Dedifferentiated amniotic fluid mesenchymal stem cell (primary cell): ENCODE data around the gene ABCC9.
A peak's percentile ranks its signal among the peaks of the same experiment; 100 is the strongest.

ENCODE experiments used
- DNase-seq: peaks from one replicate; pipeline ENCODE4 v3.0.0-alpha.2; 2016; ENCODE audit errors: extremely low spot score

The ABCC9 gene

DNA sequence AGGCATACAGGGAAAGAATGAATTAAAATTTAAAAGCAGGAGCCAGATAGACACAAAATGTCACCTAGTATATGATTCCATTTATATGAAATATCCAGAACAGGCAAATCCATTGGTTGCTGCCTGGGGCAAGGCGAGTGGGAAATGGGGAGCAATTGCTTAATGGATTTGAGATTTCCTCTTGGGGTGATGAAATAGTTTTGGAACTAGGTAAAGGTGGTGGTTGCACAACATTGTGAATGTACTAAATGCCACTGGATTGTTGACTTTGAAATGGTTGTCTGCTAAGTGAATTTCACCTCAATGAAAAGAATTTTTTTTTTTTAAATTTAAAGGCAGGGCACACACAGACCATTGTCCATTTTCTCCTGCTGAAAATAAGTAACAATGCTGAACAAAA lies 61.9 kb downstream of the ABCC9 start:
- DNase-seq, result no peak

DNA sequence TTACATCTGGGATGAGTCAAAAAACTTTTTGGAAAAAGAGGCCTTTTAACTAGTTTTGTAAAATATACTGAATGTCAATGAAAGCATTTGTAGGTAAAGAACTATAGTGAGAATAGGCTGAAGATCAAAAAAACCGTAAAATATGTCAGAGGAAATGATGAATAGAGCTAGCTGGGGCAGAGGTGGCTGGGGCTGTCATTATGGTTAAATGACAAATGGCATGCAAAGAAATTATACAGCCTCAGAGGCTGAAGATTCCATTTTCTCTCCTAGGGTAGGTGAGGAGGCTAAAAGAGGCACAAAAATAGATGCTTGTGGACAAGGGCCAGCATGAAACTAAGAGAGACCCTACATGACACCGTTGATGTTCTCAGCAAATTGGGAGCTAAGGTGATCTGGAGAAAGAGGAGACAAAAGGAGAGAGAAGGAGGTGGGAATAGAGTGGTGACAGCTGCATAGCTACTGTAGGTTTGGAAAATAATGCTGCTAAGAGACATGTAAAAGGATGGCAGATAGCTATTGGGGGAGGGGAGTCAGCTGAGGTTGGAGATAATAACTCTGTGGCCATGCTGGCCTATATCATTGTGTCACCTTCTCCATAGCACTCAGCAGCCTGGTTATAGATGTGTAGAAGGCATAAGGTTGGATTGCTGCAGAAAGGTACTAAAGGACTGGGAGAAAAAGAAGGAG lies 63.8 kb downstream of the ABCC9 start:
- DNase-seq, result no peak

DNA sequence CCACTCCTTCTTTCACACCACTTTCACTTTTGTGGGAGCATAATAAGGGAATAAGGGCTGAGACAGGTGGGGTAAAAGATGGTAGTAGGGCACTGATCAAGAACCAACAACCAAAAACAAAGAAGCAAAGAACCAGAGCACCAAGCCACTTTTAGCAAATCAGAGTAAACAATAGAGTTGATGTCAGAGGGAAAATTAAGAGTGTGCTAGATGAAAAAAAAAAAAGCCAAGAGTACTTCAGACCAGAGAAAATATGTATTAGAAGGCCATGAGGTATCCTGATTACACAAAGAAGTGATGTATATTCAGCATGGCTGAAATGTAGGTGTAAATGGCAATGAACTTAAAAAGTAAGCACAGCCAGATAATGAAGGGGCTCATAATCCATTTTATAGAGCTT lies 75.4 kb downstream of the ABCC9 start:
- DNase-seq, result no peak

DNA sequence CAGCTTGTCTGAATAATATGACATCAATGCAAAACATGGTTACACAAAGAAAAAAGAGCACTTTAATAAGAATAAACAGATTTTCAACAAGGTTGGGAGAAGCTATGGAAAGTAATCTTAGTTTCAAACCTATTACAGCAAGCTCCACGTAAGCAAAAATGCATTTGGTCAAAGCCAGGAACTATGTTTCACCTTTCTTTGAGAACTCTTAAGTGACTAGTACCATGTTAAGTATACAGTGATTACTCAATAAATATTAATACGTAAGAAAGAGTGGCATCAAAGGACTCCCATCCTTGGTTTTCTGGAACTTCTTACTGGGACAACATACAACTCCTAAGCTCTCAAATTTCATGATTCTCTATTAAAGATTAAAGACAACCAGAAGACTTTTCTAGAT lies 80.7 kb downstream of the ABCC9 start:
- no peak for DNase-seq

DNA sequence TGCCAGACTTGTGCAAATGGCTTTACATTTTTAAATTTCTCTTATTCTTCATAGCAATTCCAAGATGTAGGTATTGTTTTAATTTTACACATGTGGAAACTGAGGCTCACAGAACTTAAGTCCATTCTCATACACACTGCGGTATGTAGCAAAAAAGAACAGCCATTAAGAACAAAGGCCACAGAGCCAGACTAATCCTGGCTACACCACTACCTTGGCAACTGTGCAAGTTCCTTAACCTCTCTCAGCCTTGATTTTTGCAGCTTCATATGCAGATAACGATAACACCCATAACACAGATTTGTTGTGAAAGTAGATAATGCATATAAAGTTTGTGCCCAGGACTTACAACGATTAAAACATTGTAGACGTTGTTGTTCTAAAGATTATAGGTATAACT lies 81.1 kb downstream of the ABCC9 start:
- no peak for DNase-seq

GRCh38 chr12:21852251-21852650 lies 89.0 kb downstream of the ABCC9 start:
- peak; percentile 48 for DNase-seq

DNA sequence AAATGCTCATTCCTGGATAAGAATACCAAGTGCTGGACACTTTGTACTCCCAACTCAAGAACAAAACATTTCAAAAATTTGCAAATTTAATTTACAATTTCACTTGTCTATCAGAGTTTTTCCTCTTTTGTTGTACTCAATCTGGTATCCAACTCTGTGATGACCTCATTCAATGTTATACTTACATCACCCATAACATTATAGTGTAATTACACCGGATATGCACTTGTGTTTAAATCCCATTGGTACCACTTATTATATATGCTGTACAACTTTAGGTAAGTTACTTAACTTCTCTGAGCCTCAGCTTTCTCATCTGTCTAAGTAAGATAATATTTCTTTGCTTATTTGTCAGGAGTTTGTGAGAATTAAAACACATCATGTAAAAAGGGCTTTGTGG lies 90.1 kb downstream of the ABCC9 start:
- DNase-seq, result no peak

- DNase-seq, result no peak
These were observed 90.8 kb downstream of the ABCC9 start for GRCh38 chr12:21850419-21850818.

DNA sequence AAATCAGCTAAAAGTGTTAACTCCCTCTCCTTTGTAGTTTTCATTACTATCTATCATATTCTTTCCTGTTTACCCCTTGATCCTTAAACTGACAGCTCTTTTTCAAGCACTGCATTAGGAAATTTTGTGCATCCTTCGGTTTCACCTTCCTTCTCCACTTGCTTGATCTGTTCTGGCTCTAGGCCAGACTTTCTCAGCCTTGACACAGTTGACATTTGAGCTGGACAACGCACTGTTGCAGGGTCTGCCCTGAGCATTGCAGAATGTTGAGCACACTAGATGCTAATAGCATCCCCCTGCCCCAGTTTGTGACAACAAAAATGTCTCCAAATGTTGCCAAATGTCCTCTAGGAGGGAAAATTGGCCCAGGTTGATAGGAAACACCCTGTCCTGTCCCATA lies 91.3 kb downstream of the ABCC9 start:
- no peak for DNase-seq

GRCh38 chr12:21848192-21848591 lies 93.0 kb downstream of the ABCC9 start:
- no peak for DNase-seq

GRCh38 chr12:21843795-21844194 lies 97.4 kb downstream of the ABCC9 start:
- no peak for DNase-seq

- DNase-seq, result no peak
These were observed 101.5 kb downstream of the ABCC9 start for GRCh38 chr12:21839776-21840175.

DNA sequence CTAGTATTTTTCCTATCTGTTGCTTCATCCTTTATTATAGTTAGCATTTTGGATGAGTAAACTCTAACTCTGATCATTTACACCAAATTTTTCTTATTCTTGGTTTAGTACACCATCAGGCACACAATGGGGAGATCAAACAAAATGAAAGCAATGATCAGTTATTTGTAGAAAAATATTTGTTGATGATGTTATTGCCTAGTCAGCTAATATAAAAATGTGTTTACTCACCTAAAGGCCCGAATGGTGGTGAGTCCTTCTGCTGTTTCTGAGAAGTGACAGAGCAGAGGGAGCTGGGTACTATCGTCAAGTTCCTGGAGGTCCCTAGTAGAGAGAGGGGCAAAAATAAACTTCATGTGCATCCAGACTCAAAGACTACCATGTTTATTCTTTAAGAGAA lies 103.4 kb downstream of the ABCC9 start:
- DNase-seq, result no peak

DNA sequence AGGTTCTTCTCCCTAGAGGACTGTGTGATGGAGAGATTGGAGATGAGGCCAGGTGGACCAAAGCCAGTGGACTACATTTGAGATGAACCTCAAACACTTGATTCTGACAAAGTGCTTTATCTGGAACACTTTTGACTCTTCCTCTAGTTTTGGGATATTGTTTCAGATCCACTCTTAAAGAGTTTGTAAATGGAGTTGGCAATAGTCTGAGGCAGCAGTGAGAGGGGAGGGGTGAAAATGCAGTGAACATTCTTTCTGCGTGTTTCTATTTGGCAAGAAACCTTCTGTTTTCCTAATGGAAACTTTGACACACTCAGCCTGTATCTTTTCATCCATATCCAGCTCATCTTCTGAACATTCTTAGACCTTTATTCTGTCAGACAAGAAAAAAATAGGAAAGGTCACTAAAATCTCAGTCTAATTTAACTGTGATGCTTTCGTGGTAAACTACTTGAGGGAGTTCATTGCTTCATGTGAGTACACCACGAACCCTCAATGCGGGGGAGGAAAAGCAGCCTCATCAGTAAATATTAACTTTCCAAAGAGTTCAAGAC lies 109.4 kb downstream of the ABCC9 start:
- DNase-seq, result no peak

DNA sequence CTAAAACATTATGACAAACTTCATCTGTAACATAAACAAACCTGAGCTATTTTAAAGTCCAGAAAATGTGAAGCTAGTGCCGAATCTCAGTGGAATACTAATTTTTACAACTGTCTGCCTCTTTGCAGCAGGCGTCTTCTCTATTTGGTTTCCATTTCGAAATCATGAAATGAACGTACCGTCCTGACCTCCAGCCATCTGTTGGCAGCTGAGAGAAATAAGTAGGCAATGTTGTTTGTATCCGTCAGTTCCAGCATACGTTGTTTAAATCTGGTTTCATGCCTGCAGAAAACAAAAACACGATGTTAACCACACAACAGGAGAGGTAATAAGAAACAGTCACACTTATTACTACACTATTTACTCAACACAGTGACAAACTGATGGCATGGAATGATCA lies 112.4 kb downstream of the ABCC9 start:
- no peak for DNase-seq

GRCh38 chr12:21828136-21828775 lies 113.0 kb downstream of the ABCC9 start:
- no peak for DNase-seq

DNA sequence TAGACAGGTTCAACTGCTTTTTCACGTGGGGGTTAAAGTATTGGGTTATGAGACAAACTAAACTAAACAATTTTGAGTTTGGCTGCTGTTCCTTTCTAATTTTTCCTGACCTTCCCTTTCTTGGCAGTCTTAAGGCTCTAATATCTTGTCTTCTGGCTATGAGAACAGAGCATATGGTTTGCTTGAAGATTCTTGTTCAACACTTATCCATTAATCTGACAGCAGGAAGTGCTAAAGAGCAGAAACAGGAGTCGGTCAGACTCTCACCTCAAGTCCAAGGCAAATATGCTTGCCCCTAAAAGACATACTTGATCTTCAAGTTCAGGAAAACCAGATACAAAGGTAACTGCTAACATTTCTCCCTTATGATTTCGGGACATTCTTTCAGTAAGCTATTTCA lies 114.1 kb downstream of the ABCC9 start:
- no peak for DNase-seq

- DNase-seq, result no peak
These were observed 114.7 kb downstream of the ABCC9 start for GRCh38 chr12:21826618-21826910.

- no peak for DNase-seq
These were observed 115.2 kb downstream of the ABCC9 start for GRCh38 chr12:21825886-21826617.

- no peak for DNase-seq
These were observed 117.6 kb downstream of the ABCC9 start for GRCh38 chr12:21823581-21823980.

- DNase-seq, result no peak
These were observed 121.5 kb downstream of the ABCC9 start for GRCh38 chr12:21819678-21820077.

GRCh38 chr12:21819236-21819635 lies 122.0 kb downstream of the ABCC9 start:
- no peak for DNase-seq

- peak; percentile 72 for DNase-seq
These were observed 122.6 kb downstream of the ABCC9 start for GRCh38 chr12:21818627-21819026.
